Left ventricle myocardium inferior (tissue), 1 donor: ENCODE data around the gene VSIG4. TPM values are rescaled to one million over a fixed set of nuclear protein-coding genes. Genes with fewer than 3 reads are reported as not detected.

Source experiments
- DNase-seq: peaks from one replicate; pipeline ENCODE4 v3.0.0-alpha.2; 2020
- H3K27ac ChIP-seq: fragments of 200-600 bp; replicated peaks from 2 replicates; pipeline ENCODE4 v1.8.0; 2021
- H3K27me3 ChIP-seq: fragments of 200-600 bp; 2 replicates; pipeline ENCODE4 v1.8.0; 2021; ENCODE audit warnings: low read depth
- H3K36me3 ChIP-seq: fragments of 200-600 bp; 2 replicates; pipeline ENCODE4 v1.8.0; 2021
- H3K4me1 ChIP-seq: fragments of 200-600 bp; 2 replicates; pipeline ENCODE4 v1.8.0; 2021
- H3K4me3 ChIP-seq: fragments of 200-600 bp; 2 replicates; pipeline ENCODE4 v1.8.0; 2021; ENCODE audit warnings: mild to moderate bottlenecking, moderate library complexity
- H3K9me3 ChIP-seq: fragments of 200-600 bp; replicated peaks from 2 replicates; pipeline ENCODE4 v1.8.0; 2021
- intact Hi-C: fragments of 100-400 bp; cut with micrococcal nuclease; formaldehyde crosslinking; loops from one replicate; pipeline ENCODE4 v1.11.0; 2022
- total RNA-seq: library from RNA; stranded (reverse); fragmentation: NEBNext Ultra II Directional; extraction: Animal tissue kit (Norgen Biotek cat#: 25700); gene quantifications from one replicate; pipeline ENCODE4 v1.2.1, GENCODE V29; 2021
- TF ChIP-seq, protein P1 (sequence below): fragments of 200-600 bp; IDR thresholded peaks from 2 replicates; pipeline ENCODE4 v1.8.0; 2021; ENCODE audit warnings: antibody characterized with exemption, mild to moderate bottlenecking, borderline replicate concordance
- donor health status: DM: no; HTN: yes; CAD: no; lungs with severe emphysema.

Gene VSIG4
- total RNA-seq, 1 donor from 2014 or later, result 41.7 TPM

DNA sequence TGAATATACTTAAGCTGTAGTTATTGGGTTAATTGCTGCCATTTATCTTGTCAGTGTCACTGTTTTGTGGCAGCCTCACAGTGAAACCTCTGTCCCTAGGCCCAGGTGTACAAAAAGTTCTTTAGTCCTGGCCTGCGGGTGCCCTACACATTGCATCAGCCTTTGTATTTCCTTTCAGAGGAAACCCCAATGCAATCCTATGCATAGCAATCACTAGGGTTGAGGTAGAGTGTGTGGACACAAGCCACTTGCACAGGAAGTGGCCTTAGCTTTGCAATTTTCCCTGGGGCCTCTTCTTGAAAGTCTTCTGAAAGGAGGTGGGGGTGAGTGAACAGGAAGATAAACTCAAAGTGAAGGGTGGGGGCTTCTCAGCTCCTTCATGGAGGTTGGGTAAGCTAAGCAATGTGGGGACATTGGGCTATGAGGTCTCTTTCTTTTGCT lies 27.8 kb downstream of the VSIG4 start:
- H3K9me3 ChIP-seq, result no peaks in the 10 kb centered on the region
- intact Hi-C loops, result no loop called here
- no peak overlapping the region for H3K4me3 ChIP-seq
- H3K4me1 ChIP-seq, result no peaks in the 10 kb centered on the region
- H3K27ac ChIP-seq, result no peak overlapping the region
- H3K27me3 ChIP-seq, result no peaks in the 10 kb centered on the region
- DNase-seq, result no peak
- H3K36me3 ChIP-seq, result no peaks in the 10 kb centered on the region
- TF ChIP-seq, protein P1, sequence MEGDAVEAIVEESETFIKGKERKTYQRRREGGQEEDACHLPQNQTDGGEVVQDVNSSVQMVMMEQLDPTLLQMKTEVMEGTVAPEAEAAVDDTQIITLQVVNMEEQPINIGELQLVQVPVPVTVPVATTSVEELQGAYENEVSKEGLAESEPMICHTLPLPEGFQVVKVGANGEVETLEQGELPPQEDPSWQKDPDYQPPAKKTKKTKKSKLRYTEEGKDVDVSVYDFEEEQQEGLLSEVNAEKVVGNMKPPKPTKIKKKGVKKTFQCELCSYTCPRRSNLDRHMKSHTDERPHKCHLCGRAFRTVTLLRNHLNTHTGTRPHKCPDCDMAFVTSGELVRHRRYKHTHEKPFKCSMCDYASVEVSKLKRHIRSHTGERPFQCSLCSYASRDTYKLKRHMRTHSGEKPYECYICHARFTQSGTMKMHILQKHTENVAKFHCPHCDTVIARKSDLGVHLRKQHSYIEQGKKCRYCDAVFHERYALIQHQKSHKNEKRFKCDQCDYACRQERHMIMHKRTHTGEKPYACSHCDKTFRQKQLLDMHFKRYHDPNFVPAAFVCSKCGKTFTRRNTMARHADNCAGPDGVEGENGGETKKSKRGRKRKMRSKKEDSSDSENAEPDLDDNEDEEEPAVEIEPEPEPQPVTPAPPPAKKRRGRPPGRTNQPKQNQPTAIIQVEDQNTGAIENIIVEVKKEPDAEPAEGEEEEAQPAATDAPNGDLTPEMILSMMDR, result no peak

DNA sequence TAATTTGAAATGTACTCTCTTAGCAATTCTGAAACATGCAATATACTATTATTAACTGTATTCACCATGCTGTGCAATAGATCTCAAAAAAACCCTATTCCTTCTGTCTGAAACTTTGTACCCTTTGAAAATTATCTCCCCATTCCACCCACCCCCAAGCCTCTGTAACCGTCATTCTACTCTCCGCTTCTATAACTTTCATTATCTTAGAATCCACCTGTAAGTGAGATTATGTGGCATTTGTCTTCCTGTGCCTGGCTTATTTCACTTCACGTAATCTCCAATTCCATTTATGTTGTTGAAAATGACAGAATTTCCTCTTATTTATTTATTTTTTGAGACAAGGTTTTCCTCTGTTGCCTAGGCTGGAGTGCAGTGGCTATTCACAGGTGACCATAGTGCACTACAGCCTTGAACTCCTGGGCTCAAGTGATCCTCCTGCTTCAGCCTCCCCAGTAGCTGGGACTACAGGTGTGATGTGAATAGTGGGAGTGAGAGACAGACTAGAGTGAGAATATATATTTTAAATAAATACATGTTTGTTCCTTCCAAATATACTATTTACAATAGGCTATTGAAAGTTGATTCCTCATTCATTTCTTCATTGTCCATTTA lies 30.5 kb downstream of the VSIG4 start:
- Histone ChIP-seq H3K27me3 (no peaks in the 10 kb centered on the region), H3K4me1 (no peaks in the 10 kb centered on the region), H3K4me3 (no peak overlapping the region), H3K27ac (no peak overlapping the region), H3K36me3 (no peaks in the 10 kb centered on the region), H3K9me3 (no peaks in the 10 kb centered on the region)
- DNase-seq, result no peak
- TF ChIP-seq, protein P1, result no peak
- intact Hi-C loops, result no loop called here

DNA sequence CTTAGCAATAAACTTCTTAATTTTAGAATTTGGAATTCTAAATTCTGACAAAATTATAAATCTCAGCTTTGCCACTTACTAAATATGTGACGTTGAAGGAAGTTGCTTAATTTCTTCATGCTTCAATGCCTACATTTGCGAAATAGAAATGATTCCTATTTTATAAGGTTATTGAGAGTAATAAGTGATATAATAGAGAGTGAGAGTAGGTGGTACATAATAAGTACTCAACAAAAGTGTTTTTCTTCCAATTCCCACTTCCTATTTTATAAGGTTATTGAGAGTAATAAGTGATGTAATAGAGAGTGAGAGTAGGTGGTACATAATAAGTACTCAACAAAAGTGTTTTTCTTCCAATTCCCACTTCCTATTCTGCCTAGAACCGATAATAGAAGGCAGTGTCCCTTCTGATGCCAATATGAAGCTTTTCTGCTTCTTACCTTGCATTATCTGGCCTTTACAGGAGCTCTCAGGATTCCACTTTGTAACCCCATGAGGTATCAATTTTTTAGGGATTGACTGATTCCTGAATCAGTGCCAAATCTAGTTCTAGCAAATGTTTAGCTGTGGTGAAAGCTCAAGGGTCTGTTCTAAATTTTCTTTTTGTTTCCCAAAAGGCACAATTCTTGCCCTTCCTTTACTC lies 31.4 kb downstream of the VSIG4 start:
- DNase-seq, result no peak
- TF ChIP-seq, protein P1, result no peak
- intact Hi-C loops, result no loop called here
- no peaks in the 10 kb centered on the region for H3K4me1 ChIP-seq
- no peaks in the 10 kb centered on the region for H3K36me3 ChIP-seq
- H3K4me3 ChIP-seq, result no peak overlapping the region
- H3K9me3 ChIP-seq, result no peaks in the 10 kb centered on the region
- H3K27ac ChIP-seq, result no peak overlapping the region
- H3K27me3 ChIP-seq, result no peaks in the 10 kb centered on the region

DNA sequence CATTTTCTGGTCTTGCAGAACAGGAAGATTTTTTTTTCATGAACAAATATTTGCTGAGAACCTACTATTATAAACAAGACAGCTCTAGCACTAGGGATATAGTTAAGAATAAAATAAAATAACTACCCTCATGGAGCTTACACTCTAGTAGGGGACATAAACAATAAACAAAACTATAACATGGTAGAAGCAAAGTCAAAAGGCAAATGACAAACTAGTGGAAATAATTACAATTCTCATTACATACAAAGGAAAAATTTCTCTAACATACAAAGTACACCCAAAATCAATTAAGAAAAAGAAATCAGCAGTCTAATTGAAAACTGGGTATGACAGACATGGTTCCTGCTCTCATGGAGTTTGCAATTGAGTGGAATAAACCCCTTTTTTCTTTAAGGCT lies 32.0 kb downstream of the VSIG4 start:
- TF ChIP-seq, protein P1, result no peak
- Histone ChIP-seq H3K9me3 (no peaks in the 10 kb centered on the region), H3K27me3 (no peaks in the 10 kb centered on the region), H3K36me3 (no peaks in the 10 kb centered on the region), H3K4me1 (no peaks in the 10 kb centered on the region), H3K4me3 (no peak overlapping the region), H3K27ac (no peak overlapping the region)
- DNase-seq, result no peak
- intact Hi-C loops, result no loop called here

GRCh38 chrX:66005830-66006449 lies 33.9 kb downstream of the VSIG4 start:
- no peak for DNase-seq
- no peaks in the 10 kb centered on the region for H3K27me3 ChIP-seq
- H3K36me3 ChIP-seq, result no peaks in the 10 kb centered on the region
- no peak overlapping the region for H3K27ac ChIP-seq
- intact Hi-C loops, result no loop called here
- no peak overlapping the region for H3K4me3 ChIP-seq
- no peaks in the 10 kb centered on the region for H3K9me3 ChIP-seq
- TF ChIP-seq, protein P1, result no peak
- H3K4me1 ChIP-seq, result no peaks in the 10 kb centered on the region
